Natural killer cell (primary cell): ENCODE measurements around the gene BAHD1. TPM values are rescaled to one million over a fixed set of nuclear protein-coding genes. Genes with fewer than 3 reads are reported as not detected.

ENCODE experiments used
- ATAC-seq, 3 donors: fragments of 150-1000 bp in 2 of 3; fragments of 200-7000 bp in 1 of 3; cut with Tn5 transposase; 1 replicate in 1 of 3; 2 replicates in 2 of 3; pipeline ENCODE4 v1.10.0; 2021; ENCODE audit warnings: mild to moderate bottlenecking in 2 of 3, moderate library complexity in 2 of 3
- DNase-seq, 2 donors: peaks; one replicate each; pipeline versions ENCODE4 v3.0.0 to v3.0.0-alpha.2; 2013 to 2021; ENCODE audit warnings: mixed read lengths in 1 of 2
- H3K27ac ChIP-seq: one replicate; pipeline ENCODE4 v1.5.1; 2013; ENCODE audit warnings: mild to moderate bottlenecking, low read length
- H3K27me3 ChIP-seq: one replicate; pipeline ENCODE4 v1.6.1; 2013; ENCODE audit warnings: low read length; ENCODE audit not compliant: control insufficient read depth, insufficient read depth
- H3K36me3 ChIP-seq: one replicate; pipeline ENCODE4 v1.6.1; 2013; ENCODE audit warnings: low read length; ENCODE audit not compliant: control insufficient read depth, insufficient read depth
- H3K4me1 ChIP-seq: one replicate; pipeline ENCODE4 v1.6.1; 2013; ENCODE audit warnings: low read length; ENCODE audit not compliant: control insufficient read depth, insufficient read depth
- H3K4me3 ChIP-seq: one replicate; pipeline ENCODE4 v1.5.1; 2013; ENCODE audit warnings: low read length
- H3K9me3 ChIP-seq: one replicate; pipeline ENCODE4 v1.6.1; 2013; ENCODE audit warnings: low read length; ENCODE audit not compliant: control insufficient read depth, insufficient read depth
- H3K27ac Mint-ChIP-seq, 2 donors: one replicate each; pipeline ENCODE4 v1.8.0; 2022; ENCODE audit warnings: mild to moderate bottlenecking in 2 of 2, mixed read lengths in 2 of 2, moderate library complexity in 1 of 2
- H3K27me3 Mint-ChIP-seq, 2 donors: one replicate each; pipeline ENCODE4 v1.8.0; 2022; ENCODE audit warnings: low read depth in 2 of 2, mixed read lengths in 2 of 2
- H3K36me3 Mint-ChIP-seq: one replicate; pipeline ENCODE4 v1.8.0; 2022; ENCODE audit warnings: mixed read lengths
- H3K4me1 Mint-ChIP-seq, 2 donors: one replicate each; pipeline ENCODE4 v1.8.0; 2022; ENCODE audit warnings: mixed read lengths in 2 of 2
- H3K4me3 Mint-ChIP-seq: one replicate; pipeline ENCODE4 v1.8.0; 2022; ENCODE audit warnings: mild to moderate bottlenecking, moderate library complexity, mixed read lengths
- H3K9me3 Mint-ChIP-seq, 2 donors: one replicate each; pipeline ENCODE4 v1.8.0; 2022; ENCODE audit warnings: mixed read lengths in 2 of 2
- WGBS: methylation state at CpG from one replicate; pipeline ENCODE4 v1.1.7; 2013; ENCODE audit warnings: missing lambda C conversion rate; ENCODE audit not compliant: insufficient coverage; 5-methylcytosine and 5-hydroxymethylcytosine counted together
- intact Hi-C: fragments of 100-400 bp; cut with micrococcal nuclease; formaldehyde crosslinking; loops from one replicate; pipeline ENCODE4 v1.14.2; 2022
- total RNA-seq, 4 donors: library from RNA; stranded (reverse); fragments of 120-200 nt in 1 of 4; gene quantifications; one replicate each; pipeline versions ENCODE4 v1.2.3 to v1.2.4, GENCODE V29; 2013 to 2022
- TF ChIP-seq, protein P1 (sequence below): fragments of 200-600 bp; IDR thresholded peaks from one replicate; pipeline ENCODE4 v1.8.0; 2022; ENCODE audit warnings: antibody characterized with exemption

BAHD1 gene
- total RNA-seq, 3 donors from 2014 or later (not counting 1 experiment from before 2014, with no cell fraction given), result 29.4 to 48.9 (median 41.8) TPM

DNA sequence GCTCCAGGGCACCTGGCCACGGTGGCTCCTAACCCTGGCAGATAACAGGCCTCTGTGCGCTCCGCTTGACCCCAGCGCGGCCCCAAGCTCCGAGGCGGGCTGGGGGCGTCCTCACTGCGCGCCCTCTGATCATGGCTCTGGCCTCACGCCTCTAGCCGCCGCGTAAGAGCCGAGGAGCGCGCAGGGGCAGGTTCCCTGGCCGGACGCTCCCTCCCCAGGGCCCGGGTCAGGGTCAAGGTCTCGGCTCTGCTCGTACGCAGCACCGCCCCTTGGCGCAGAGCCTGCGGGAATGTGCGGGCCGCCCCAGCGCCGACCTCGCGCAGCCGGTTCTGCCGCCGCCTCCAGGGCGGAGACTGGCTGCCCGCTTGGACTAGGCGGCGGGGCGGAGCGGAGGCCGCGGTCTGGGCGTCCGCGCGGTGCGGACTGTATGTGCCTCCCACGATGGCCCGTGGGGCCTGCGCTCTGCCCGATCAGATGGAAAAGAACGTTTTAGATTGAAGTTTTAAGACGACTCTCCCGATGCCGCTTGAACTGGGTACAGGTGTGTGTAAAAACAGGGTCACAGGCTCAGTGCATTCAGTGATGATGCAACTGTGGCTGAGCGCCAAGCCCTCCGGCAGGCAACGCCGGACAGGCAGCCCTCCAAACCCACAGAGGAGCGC is 70.8 kb downstream of the BAHD1 start:
- peak overlapping the region; percentile 87 for H3K4me3 Mint-ChIP-seq
- H3K27ac Mint-ChIP-seq, result peak overlapping the region in 1 of 2 donors; percentile 71
- ATAC-seq (peak; percentile 26 to 55 (median 51)), DNase-seq (peak; percentile 20 to 32)
- no peaks in the 10 kb centered on the region for H3K9me3 ChIP-seq
- H3K4me3 ChIP-seq, result peak overlapping the region; percentile 20
- no peaks in the 10 kb centered on the region for H3K9me3 Mint-ChIP-seq
- 2% methylated on average over 61 of the region's 61 CpGs for WGBS
- H3K27me3 Mint-ChIP-seq, result peaks cover 38 to 62% of the 10 kb centered on the region in 2 donors
- TF ChIP-seq, protein P1, sequence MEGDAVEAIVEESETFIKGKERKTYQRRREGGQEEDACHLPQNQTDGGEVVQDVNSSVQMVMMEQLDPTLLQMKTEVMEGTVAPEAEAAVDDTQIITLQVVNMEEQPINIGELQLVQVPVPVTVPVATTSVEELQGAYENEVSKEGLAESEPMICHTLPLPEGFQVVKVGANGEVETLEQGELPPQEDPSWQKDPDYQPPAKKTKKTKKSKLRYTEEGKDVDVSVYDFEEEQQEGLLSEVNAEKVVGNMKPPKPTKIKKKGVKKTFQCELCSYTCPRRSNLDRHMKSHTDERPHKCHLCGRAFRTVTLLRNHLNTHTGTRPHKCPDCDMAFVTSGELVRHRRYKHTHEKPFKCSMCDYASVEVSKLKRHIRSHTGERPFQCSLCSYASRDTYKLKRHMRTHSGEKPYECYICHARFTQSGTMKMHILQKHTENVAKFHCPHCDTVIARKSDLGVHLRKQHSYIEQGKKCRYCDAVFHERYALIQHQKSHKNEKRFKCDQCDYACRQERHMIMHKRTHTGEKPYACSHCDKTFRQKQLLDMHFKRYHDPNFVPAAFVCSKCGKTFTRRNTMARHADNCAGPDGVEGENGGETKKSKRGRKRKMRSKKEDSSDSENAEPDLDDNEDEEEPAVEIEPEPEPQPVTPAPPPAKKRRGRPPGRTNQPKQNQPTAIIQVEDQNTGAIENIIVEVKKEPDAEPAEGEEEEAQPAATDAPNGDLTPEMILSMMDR, result no peak
- H3K27me3 ChIP-seq, result peaks cover 28% of the 10 kb centered on the region
- no peaks in the 10 kb centered on the region for H3K36me3 Mint-ChIP-seq
- intact Hi-C loops, result no loop called here
- no peak overlapping the region for H3K27ac ChIP-seq
- H3K36me3 ChIP-seq, result no peaks in the 10 kb centered on the region
- H3K4me1 ChIP-seq, result peaks cover 20% of the 10 kb centered on the region
- peaks cover 24 to 30% of the 10 kb centered on the region in 2 donors for H3K4me1 Mint-ChIP-seq

DNA sequence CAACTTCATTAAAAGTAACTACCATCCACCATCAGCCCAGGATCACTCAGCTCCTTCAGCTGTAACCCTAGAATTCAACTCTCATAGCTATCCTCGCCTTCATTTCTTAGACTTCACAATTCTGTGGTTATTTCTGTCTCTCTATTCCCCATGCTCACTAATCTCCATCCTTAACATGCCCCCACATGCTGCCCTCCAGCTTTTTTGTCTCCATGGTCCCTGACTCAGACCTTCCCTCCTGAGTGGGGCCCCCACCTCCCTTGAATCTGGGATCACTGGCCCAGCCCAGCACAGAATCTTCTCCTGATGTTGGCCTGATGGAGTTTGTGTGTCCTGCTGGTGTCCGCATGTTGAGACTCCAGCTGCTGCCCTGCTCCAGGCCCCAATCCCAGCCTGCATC is 71.7 kb downstream of the BAHD1 start:
- peak overlapping the region; percentile 65 for H3K4me3 Mint-ChIP-seq

DNA sequence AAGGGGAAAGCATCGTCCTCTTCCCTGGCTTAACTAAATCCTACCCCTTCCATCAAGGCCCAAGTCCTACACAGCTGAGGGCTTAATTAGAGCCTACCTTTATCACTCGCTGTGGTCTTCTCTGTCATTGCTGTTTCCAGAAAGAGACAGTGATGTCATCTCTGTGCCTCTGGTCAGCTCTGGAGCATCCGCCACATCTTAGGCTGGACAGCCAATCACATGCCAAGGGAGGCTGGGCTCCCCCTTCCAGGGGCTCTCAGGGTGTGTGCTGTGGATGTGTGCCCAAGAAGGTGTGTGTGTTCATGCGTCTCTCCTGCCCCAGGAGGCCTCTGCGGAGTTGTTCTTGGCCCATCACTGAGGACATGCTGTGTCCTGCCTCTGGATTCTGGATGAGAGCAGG is 72.9 kb downstream of the BAHD1 start:
- Histone ChIP-seq H3K4me3 (no peak overlapping the region), H3K4me1 (peaks cover 13% of the 10 kb centered on the region), H3K27me3 (peaks cover 15% of the 10 kb centered on the region), H3K27ac (no peak overlapping the region), H3K36me3 (no peaks in the 10 kb centered on the region), H3K9me3 (no peaks in the 10 kb centered on the region)
- DNase-seq, result no peak
- Mint-ChIP-seq H3K4me3 (peak overlapping the region; percentile 65), H3K27me3 (peaks cover 24 to 42% of the 10 kb centered on the region in 2 donors), H3K9me3 (no peaks in the 10 kb centered on the region), H3K27ac (no peak overlapping the region), H3K4me1 (peaks cover 13 to 23% of the 10 kb centered on the region in 2 donors), H3K36me3 (no peaks in the 10 kb centered on the region)
- WGBS, result over 99% methylated on average over 5 of the region's 5 CpGs
- intact Hi-C loops, result no loop called here
- ATAC-seq, result no peak
- TF ChIP-seq, protein P1, result no peak

More for the DNA sequence above, 71.7 kb downstream of the BAHD1 start:
- Histone ChIP-seq H3K27me3 (peaks cover 24% of the 10 kb centered on the region), H3K4me3 (no peak overlapping the region), H3K27ac (no peak overlapping the region), H3K9me3 (no peaks in the 10 kb centered on the region), H3K36me3 (no peaks in the 10 kb centered on the region), H3K4me1 (peaks cover 13% of the 10 kb centered on the region)
- intact Hi-C loops, result no loop called here
- Mint-ChIP-seq H3K9me3 (no peaks in the 10 kb centered on the region), H3K36me3 (no peaks in the 10 kb centered on the region), H3K27me3 (peaks cover 33 to 53% of the 10 kb centered on the region in 2 donors), H3K27ac (peak overlapping the region in 1 of 2 donors; percentile 17), H3K4me1 (peaks cover 16 to 23% of the 10 kb centered on the region in 2 donors)
- DNase-seq, result no peak
- TF ChIP-seq, protein P1, result no peak
- WGBS, result 91% methylated on average over 2 of the region's 2 CpGs
- ATAC-seq, result no peak
